CD8-positive, alpha-beta memory T cell (primary cell): ENCODE results near the gene PTPN22. TPM values are rescaled to one million over a fixed set of nuclear protein-coding genes. Genes with fewer than 3 reads are reported as not detected.
"Not testable (repeated sequence)": the region's sequence is repeated elsewhere in the genome, so short reads cannot be mapped to it uniquely, and the experiment has no call there.

Experiments
- CTCF ChIA-PET: fragments of 350-600 bp; sonication (Branson Sonifier 250); formaldehyde crosslinking; loops from one replicate; lab custom pipeline; 2021; ENCODE audit warnings: antibody characterized with exemption; lab: Charles Lee
- POLR2A ChIA-PET: fragments of 350-600 bp; sonication (Branson Sonifier 250); formaldehyde crosslinking; loops from one replicate; lab custom pipeline; 2021; ENCODE audit warnings: antibody characterized with exemption; lab: Charles Lee
- DNase-seq, 5 donors: peaks; one replicate each; pipeline versions ENCODE4 v3.0.0 to v3.0.0-alpha.2; 2020 to 2022; ENCODE audit warnings: mixed read lengths in 1 of 5
- H3K27ac ChIP-seq: one replicate; pipeline ENCODE4 v1.7.0; 2013; ENCODE audit warnings: low read depth, mild to moderate bottlenecking, low read length, moderate library complexity
- H3K27me3 ChIP-seq: 2 replicates; pipeline ENCODE4 v1.7.0; 2013; ENCODE audit warnings: low read length, mild to moderate bottlenecking; ENCODE audit not compliant: insufficient read depth, poor library complexity, severe bottlenecking
- H3K36me3 ChIP-seq: 2 replicates; pipeline ENCODE4 v1.7.0; 2013; ENCODE audit warnings: mild to moderate bottlenecking, low read length, moderate library complexity; ENCODE audit not compliant: insufficient read depth
- H3K4me1 ChIP-seq: 2 replicates; pipeline ENCODE4 v1.7.0; 2013; ENCODE audit warnings: mild to moderate bottlenecking, low read length, moderate library complexity; ENCODE audit not compliant: insufficient read depth
- H3K4me3 ChIP-seq: 2 replicates; pipeline ENCODE4 v1.7.0; 2013; ENCODE audit warnings: mild to moderate bottlenecking, low read length
- H3K9me3 ChIP-seq: 2 replicates; pipeline ENCODE4 v1.7.0; 2013; ENCODE audit warnings: mild to moderate bottlenecking, low read length
- H3K27ac Mint-ChIP-seq, 8 donors: one replicate each; pipeline ENCODE4 v1.8.0; 2020 to 2021; ENCODE audit warnings: mixed read lengths in 8 of 8, mild to moderate bottlenecking in 6 of 8, inconsistent platforms in 3 of 8, moderate library complexity in 3 of 8
- H3K27me3 Mint-ChIP-seq, 2 donors: one replicate each; pipeline ENCODE4 v1.8.0; 2020 to 2021; ENCODE audit warnings: mixed read lengths in 2 of 2, mild to moderate bottlenecking in 1 of 2, moderate library complexity in 1 of 2
- H3K36me3 Mint-ChIP-seq, 3 donors: one replicate each; pipeline ENCODE4 v1.8.0; 2020 to 2021; ENCODE audit warnings: mixed read lengths in 3 of 3, inconsistent platforms in 1 of 3, mild to moderate bottlenecking in 1 of 3
- H3K4me1 Mint-ChIP-seq, 3 donors: one replicate each; pipeline ENCODE4 v1.8.0; 2020 to 2021; ENCODE audit warnings: mixed read lengths in 3 of 3, inconsistent platforms in 1 of 3, mild to moderate bottlenecking in 1 of 3
- H3K4me3 Mint-ChIP-seq, 7 donors: one replicate each; pipeline ENCODE4 v1.8.0; 2020 to 2021; ENCODE audit warnings: mixed read lengths in 7 of 7, mild to moderate bottlenecking in 6 of 7, moderate library complexity in 4 of 7, inconsistent platforms in 2 of 7
- H3K9me3 Mint-ChIP-seq, 5 donors: one replicate each; pipeline ENCODE4 v1.8.0; 2020 to 2022; ENCODE audit warnings: mixed read lengths in 5 of 5, mild to moderate bottlenecking in 3 of 5, moderate library complexity in 2 of 5, inconsistent platforms in 1 of 5
- polyA plus RNA-seq: library from polyadenylated mRNA; unstranded; fragments of 300-500 nt; fragmentation: Illumina TruSeq; gene quantifications from one replicate; pipeline ENCODE4 v1.2.3, GENCODE V29; 2021
- total RNA-seq, 2 experiments: library from RNA; stranded (reverse); gene quantifications; one replicate each; pipeline ENCODE4 v1.2.3, GENCODE V29; 2021

Gene PTPN22
- total and polyA plus RNA-seq, 3 experiments from 2014 or later: 57.7 to 83.2 (median 66.5) TPM

DNA sequence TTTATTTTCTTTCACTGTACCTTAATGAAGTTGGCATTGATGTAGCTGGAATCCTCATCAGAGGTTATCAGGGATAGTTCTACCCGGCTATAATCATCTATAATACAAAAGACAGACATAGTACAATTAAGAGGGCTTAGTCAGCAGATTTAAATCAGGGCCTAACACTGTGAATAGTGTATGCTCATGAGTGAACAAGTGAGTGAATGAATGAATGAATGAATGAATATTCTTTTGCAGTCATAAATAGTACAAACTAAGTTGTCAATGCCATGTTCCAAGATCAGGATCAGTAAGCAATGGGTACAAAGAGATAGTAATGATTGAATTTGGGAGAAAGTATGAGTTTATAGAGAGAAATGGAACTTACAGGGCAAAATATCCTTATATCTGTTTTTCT is 12.5 kb downstream of the PTPN22 start:
- ChIA-PET CTCF (interaction anchor here (1.6 to 2.4 kb wide), 2 partner anchors 27 to 45 kb away, joined by 3 to 15 read pairs; partner anchors contain the start of gene AP4B1), POLR2A (interaction anchor here (0.6 to 1.1 kb wide), 4 partner anchors 20 to 116 kb away, joined by 3 to 5 read pairs (median 3); partner anchors contain the start of gene HIPK1)
- peak overlapping the region in 3 of 7 donors; percentile 50 to 61 (median 59) for H3K4me3 Mint-ChIP-seq
- no peak for DNase-seq
- H3K27ac ChIP-seq: no peak overlapping the region
- no peaks in the 10 kb centered on the region for H3K27me3 ChIP-seq
- H3K27me3 Mint-ChIP-seq: no peaks in the 10 kb centered on the region
- H3K9me3 Mint-ChIP-seq: no peaks in the 10 kb centered on the region
- H3K36me3 Mint-ChIP-seq: peaks cover 8 to 71% (median 25%) of the 10 kb centered on the region in 3 donors
- no peak overlapping the region for H3K4me3 ChIP-seq
- peaks cover 38 to 55% (median 53%) of the 10 kb centered on the region in 3 donors for H3K4me1 Mint-ChIP-seq
- peak overlapping the region in 7 of 8 donors; percentile 25 to 90 (median 75) for H3K27ac Mint-ChIP-seq
- H3K9me3 ChIP-seq: no peaks in the 10 kb centered on the region
- H3K36me3 ChIP-seq: peaks cover 17% of the 10 kb centered on the region
- peaks cover 20% of the 10 kb centered on the region for H3K4me1 ChIP-seq

GRCh38 chr1:113858418-113858817 is 13.1 kb downstream of the PTPN22 start:
- no peak overlapping the region for H3K4me3 ChIP-seq
- H3K27me3 Mint-ChIP-seq: no peaks in the 10 kb centered on the region

DNA sequence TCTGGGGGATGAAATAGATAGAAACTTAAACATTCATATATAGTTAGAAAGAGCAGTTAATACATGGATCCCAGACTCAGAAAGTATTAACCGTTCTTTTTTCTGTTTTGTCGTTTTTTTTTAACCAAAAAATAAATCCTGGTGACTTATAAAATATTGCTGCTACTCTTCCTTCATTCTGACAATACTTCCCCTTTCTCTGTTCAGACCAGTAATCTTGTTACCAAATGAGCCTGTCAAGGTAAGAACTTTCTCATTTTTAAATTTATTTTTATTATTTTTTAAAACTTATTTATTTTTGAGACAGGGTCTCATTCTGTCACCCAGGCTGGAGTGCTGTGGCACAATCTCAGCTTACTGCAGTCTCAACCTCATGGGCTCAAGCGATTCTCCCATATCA is 13.7 kb downstream of the PTPN22 start:
- Histone ChIP-seq H3K27me3 (no peaks in the 10 kb centered on the region), H3K36me3 (peaks cover 17% of the 10 kb centered on the region), H3K4me1 (peaks cover 20% of the 10 kb centered on the region), H3K9me3 (no peaks in the 10 kb centered on the region), H3K27ac (no peak overlapping the region), H3K4me3 (no peak overlapping the region)
- no peak overlapping the region for H3K4me3 Mint-ChIP-seq
- no peak for DNase-seq
- H3K27me3 Mint-ChIP-seq: no peaks in the 10 kb centered on the region
- no peaks in the 10 kb centered on the region for H3K9me3 Mint-ChIP-seq
- peak overlapping the region in 4 of 8 donors; percentile 25 to 81 (median 66) for H3K27ac Mint-ChIP-seq
- POLR2A ChIA-PET: interaction anchor here (0.5 kb wide), 1 partner anchor 31 kb away, joined by 3 read pairs; no protein-coding TSS in a partner anchor
- CTCF ChIA-PET: no interaction called here
- peaks cover 32 to 44% (median 44%) of the 10 kb centered on the region in 3 donors for H3K4me1 Mint-ChIP-seq
- H3K36me3 Mint-ChIP-seq: peaks cover 8 to 65% (median 22%) of the 10 kb centered on the region in 3 donors

More at GRCh38 chr1:113858418-113858817, 13.1 kb downstream of the PTPN22 start:
- peaks cover 36 to 51% (median 50%) of the 10 kb centered on the region in 3 donors for H3K4me1 Mint-ChIP-seq
- no peak overlapping the region for H3K4me3 Mint-ChIP-seq
- H3K27ac Mint-ChIP-seq: peak overlapping the region in 6 of 8 donors; percentile 44 to 89 (median 61)
- peaks cover 17% of the 10 kb centered on the region for H3K36me3 ChIP-seq
- DNase-seq: no peak
- H3K9me3 ChIP-seq: no peaks in the 10 kb centered on the region
- ChIA-PET POLR2A (no interaction called here), CTCF (interaction anchor here (2.4 kb wide), 1 partner anchor 45 kb away, joined by 15 read pairs; the partner anchor contains the start of gene AP4B1)
- no peaks in the 10 kb centered on the region for H3K9me3 Mint-ChIP-seq
- no peaks in the 10 kb centered on the region for H3K27me3 ChIP-seq
- H3K27ac ChIP-seq: no peak overlapping the region
- H3K4me1 ChIP-seq: peaks cover 20% of the 10 kb centered on the region
- peaks cover 8 to 67% (median 24%) of the 10 kb centered on the region in 3 donors for H3K36me3 Mint-ChIP-seq

GRCh38 chr1:113856401-113856790 is 15.1 kb downstream of the PTPN22 start:
- H3K9me3 Mint-ChIP-seq: no peaks in the 10 kb centered on the region
- peaks cover 20% of the 10 kb centered on the region for H3K4me1 ChIP-seq
- H3K27me3 Mint-ChIP-seq: no peaks in the 10 kb centered on the region
- no peaks in the 10 kb centered on the region for H3K27me3 ChIP-seq
- H3K9me3 ChIP-seq: no peaks in the 10 kb centered on the region
- H3K4me1 Mint-ChIP-seq: peaks cover 22 to 35% (median 32%) of the 10 kb centered on the region in 3 donors
- no peak for DNase-seq
- ChIA-PET POLR2A (no interaction called here), CTCF (interaction anchor here (1.0 to 1.5 kb wide), 2 partner anchors 97 to 107 kb away, joined by 3 read pairs; no protein-coding TSS in a partner anchor)
- no peak overlapping the region for H3K4me3 Mint-ChIP-seq
- no peak overlapping the region for H3K4me3 ChIP-seq
- peaks cover 11 to 69% (median 22%) of the 10 kb centered on the region in 3 donors for H3K36me3 Mint-ChIP-seq
- no peak overlapping the region for H3K27ac ChIP-seq
- H3K36me3 ChIP-seq: peaks cover 17% of the 10 kb centered on the region
- peak overlapping the region in 7 of 8 donors; percentile 6 to 75 (median 20) for H3K27ac Mint-ChIP-seq

DNA sequence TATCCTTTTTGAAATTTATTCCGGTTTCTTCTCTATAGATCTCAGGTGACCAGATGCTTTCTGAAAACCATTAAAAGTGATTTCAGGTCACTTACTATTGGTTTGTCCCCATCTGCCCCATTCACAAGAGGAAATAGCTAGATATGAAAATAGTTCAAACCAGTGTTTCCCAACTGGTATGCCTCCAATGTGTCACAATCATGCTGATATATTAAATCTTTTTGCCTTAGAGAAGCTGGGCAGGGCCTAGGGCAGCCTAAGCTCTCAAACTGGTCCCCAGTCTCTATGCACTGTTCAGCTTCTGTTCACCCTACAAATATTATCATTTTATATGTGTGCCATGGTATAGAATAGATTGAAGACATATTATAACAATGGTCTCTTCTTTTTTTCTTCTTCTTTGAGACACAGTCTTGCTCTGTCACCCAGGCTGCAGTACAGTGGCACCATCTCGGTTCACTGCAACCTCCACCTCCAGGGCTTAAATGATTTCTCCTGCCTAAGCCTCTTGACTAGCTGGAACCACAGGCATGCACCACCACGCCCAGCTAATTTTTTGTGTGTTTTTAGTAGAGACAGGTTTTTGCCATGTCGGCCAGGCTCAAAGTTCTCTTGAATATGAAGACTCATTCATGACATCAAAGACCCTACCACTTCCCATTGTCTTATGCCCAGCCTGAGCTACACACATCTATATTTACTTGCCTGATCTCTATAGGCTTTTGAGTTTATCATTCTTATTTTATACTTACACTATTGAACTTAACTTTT is 15.7 kb downstream of the PTPN22 start:
- CTCF ChIA-PET: interaction anchor here (1.0 to 1.5 kb wide), 2 partner anchors 98 to 108 kb away, joined by 3 read pairs; no protein-coding TSS in a partner anchor

GRCh38 chr1:113854234-113854633 is 17.3 kb downstream of the PTPN22 start:
- Mint-ChIP-seq H3K36me3 (peaks cover 15 to 76% (median 26%) of the 10 kb centered on the region in 3 donors), H3K27me3 (no peaks in the 10 kb centered on the region), H3K9me3 (no peaks in the 10 kb centered on the region), H3K4me1 (peaks cover 16 to 27% (median 24%) of the 10 kb centered on the region in 3 donors), H3K4me3 (no peak overlapping the region), H3K27ac (peak overlapping the region in 7 of 8 donors; percentile 9 to 70 (median 63))
- no peak for DNase-seq
- ChIA-PET CTCF (no interaction called here), POLR2A (no interaction called here)
- peaks cover 13% of the 10 kb centered on the region for H3K4me1 ChIP-seq
- H3K36me3 ChIP-seq: peaks cover 17% of the 10 kb centered on the region
- H3K27ac ChIP-seq: no peak overlapping the region
- H3K9me3 ChIP-seq: no peaks in the 10 kb centered on the region
- no peak overlapping the region for H3K4me3 ChIP-seq
- H3K27me3 ChIP-seq: no peaks in the 10 kb centered on the region

More for the DNA sequence above, 15.7 kb downstream of the PTPN22 start:
- POLR2A ChIA-PET: no interaction called here
- Histone ChIP-seq H3K4me1 (peaks cover 18% of the 10 kb centered on the region), H3K9me3 (no peaks in the 10 kb centered on the region), H3K27me3 (no peaks in the 10 kb centered on the region), H3K27ac (no peak overlapping the region), H3K4me3 (no peak overlapping the region), H3K36me3 (peaks cover 17% of the 10 kb centered on the region)
- Mint-ChIP-seq H3K36me3 (peaks cover 11 to 72% (median 23%) of the 10 kb centered on the region in 3 donors), H3K4me3 (no peak overlapping the region), H3K27ac (peak overlapping the region in 6 of 8 donors; percentile 6 to 75 (median 44)), H3K27me3 (no peaks in the 10 kb centered on the region), H3K9me3 (no peaks in the 10 kb centered on the region), H3K4me1 (peaks cover 20 to 33% (median 29%) of the 10 kb centered on the region in 3 donors)
- no peak for DNase-seq

- H3K4me1 Mint-ChIP-seq: peaks cover 13 to 22% (median 19%) of the 10 kb centered on the region in 3 donors
- H3K27me3 Mint-ChIP-seq, H3K4me3 ChIP-seq, H3K9me3 Mint-ChIP-seq, H3K9me3 ChIP-seq, H3K27me3 ChIP-seq, POLR2A ChIA-PET, DNase-seq, H3K27ac ChIP-seq, H3K4me3 Mint-ChIP-seq, CTCF ChIA-PET, H3K4me1 ChIP-seq: not testable (repeated sequence)
- H3K36me3 ChIP-seq: peaks cover 13% of the 10 kb centered on the region
- peaks cover 17 to 75% (median 26%) of the 10 kb centered on the region in 3 donors for H3K36me3 Mint-ChIP-seq
- H3K27ac Mint-ChIP-seq: peak overlapping the region in 5 of 8 donors; percentile 36 to 84 (median 60)
Measured at GRCh38 chr1:113852694-113853093, 18.8 kb downstream of the PTPN22 start.
